K562 treated with DMSO at 1 percent for 12 hours (cell line): Measurements from ENCODE around the gene ACP7. TPM values are rescaled to one million over a fixed set of nuclear protein-coding genes. Genes with fewer than 3 reads are reported as not detected.

ENCODE experiments used
- total RNA-seq: library from RNA; unstranded; fragments of 300-600 nt; gene quantifications from 2 replicates; pipeline ENCODE4 v1.2.3, GENCODE V29; 2022; ENCODE audit not compliant: insufficient read depth

ACP7 gene, protein sequence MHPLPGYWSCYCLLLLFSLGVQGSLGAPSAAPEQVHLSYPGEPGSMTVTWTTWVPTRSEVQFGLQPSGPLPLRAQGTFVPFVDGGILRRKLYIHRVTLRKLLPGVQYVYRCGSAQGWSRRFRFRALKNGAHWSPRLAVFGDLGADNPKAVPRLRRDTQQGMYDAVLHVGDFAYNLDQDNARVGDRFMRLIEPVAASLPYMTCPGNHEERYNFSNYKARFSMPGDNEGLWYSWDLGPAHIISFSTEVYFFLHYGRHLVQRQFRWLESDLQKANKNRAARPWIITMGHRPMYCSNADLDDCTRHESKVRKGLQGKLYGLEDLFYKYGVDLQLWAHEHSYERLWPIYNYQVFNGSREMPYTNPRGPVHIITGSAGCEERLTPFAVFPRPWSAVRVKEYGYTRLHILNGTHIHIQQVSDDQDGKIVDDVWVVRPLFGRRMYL
- not detected in 2 replicates for total RNA-seq

DNA sequence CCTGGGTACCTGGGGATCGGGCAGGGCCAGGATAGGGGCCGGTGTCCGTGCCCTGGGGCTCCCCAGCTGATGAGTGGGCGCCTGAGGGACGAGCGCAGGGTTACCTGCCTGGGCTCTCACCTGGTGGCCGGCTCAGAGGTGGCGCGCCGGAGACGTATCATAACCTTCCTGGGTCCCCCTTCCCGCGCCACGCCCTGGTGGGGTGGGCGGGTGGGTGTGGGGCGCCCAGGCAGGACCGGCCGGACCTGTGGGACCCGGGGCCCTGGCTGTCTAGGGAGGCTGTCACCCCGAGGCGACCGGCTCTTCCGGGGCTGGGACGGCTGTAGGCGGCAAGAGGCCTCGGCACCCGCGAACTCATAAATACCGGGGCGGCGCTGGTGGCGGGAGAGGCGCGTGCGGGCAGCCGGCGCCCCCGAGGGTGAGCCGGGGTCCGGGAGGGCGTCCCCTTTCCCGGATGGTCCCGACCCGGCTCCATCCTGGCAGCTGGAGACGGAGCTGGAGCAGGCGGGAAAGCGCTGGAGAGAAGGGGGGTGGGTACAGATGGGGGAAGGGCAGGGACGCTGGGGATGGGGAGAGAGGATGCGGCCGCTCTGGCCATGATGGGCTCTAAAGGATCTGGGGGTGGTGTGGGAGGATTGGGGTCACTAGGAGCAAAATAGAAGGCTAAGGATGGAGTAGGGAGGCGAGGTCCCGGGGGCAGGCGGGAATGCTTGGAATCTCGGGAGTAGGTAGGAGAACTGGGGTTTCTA is at the start of gene ACP7:
Gene ACP7, plus strand, starts transcription at position 386 of the 749 bp plus-strand sequence. CDS start 902 bp downstream, outside the sequence.

DNA sequence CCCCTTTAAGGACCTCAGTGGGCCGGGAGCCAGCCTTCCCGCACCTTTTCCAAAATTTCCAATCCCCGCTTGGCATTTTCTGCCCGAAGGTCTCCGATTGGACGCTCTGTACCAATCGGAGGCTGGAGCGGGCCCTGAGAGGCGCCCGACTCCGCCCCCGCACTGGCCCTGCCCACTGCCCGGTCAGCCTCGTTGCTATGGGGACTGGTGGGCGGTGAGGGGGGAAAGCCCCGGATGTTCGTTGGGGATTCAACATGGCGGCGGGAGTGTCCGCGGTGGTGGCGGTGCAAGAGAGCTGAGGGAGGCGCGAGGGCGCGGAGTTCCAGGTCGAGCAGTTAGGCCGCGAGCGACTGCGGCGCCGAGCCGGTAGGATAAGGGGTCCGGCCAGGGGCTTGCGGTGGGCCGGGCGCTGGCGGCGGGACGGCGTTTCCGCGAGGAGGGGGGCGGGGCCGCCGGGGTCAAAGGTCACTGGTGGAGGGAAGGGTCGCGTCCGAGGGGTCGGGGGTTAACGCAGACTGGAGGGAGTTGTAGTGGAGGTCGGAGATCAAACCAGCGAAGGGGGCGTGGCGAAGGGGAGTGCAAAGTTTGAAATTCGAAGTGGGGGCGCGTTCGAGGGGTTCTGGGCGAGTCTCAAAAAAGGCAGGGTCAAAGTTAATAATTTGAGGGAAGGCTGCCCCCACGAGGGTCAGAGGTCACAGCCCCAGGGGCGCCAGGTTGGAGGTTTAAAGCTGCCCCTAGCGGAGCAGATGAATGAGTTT is 41.6 kb downstream of the ACP7 start, which contains the start of gene PAK4:
Gene PAK4, plus strand, starts transcription at position 233 of the 758 bp plus-strand sequence. CDS start 43,768 bp downstream, outside the sequence.

Other genes with a start within 250 kb of the ACP7 start
- 265 and 395 TPM in 2 replicates for gene HNRNPL, start 234.4 kb upstream of the ACP7 start, total RNA-seq
- 6.4 and 7.8 TPM in 2 replicates for gene RINL, start 206.1 kb upstream of the ACP7 start, total RNA-seq
- gene SIRT2, start 184.8 kb upstream of the ACP7 start, total RNA-seq, result 92.8 and 102 TPM in 2 replicates
- 23.6 and 27.6 TPM in 2 replicates for gene NFKBIB, start 184.4 kb upstream of the ACP7 start, total RNA-seq
- gene CCER2, start 172.2 kb upstream of the ACP7 start, total RNA-seq, result not detected in 2 replicates
- 18.2 and 19.6 TPM in 2 replicates for gene SARS2, start 153.6 kb upstream of the ACP7 start, total RNA-seq
- gene MRPS12, start 153.4 kb upstream of the ACP7 start, total RNA-seq, result 71.4 and 112 TPM in 2 replicates
- 22.5 and 27.5 TPM in 2 replicates for gene FBXO17, start 108.6 kb upstream of the ACP7 start, total RNA-seq
- gene FBXO27, start 51.8 kb upstream of the ACP7 start, total RNA-seq, result 5.7 and 12.4 TPM in 2 replicates
- gene PAK4, start 41.4 kb downstream of the ACP7 start, total RNA-seq, result 23.3 and 38.4 TPM in 2 replicates
- not detected in 2 replicates for gene NCCRP1, start 112.6 kb downstream of the ACP7 start, total RNA-seq
- gene SYCN, start 119.9 kb downstream of the ACP7 start, total RNA-seq, result not detected in 2 replicates
- not detected in 2 replicates for gene IFNL3, start 160.6 kb downstream of the ACP7 start, total RNA-seq
- gene IFNL4, start 164.5 kb downstream of the ACP7 start, total RNA-seq, result not detected in 2 replicates
- not detected in 2 replicates for gene IFNL2, start 184.0 kb downstream of the ACP7 start, total RNA-seq
- not detected in 2 replicates for gene IFNL1, start 212.0 kb downstream of the ACP7 start, total RNA-seq
- 6.5 and 7.8 TPM in 2 replicates for gene LRFN1, start 236.5 kb downstream of the ACP7 start, total RNA-seq